GM04503 (cell line): ENCODE data around the gene SHQ1.
"Not testable (repeated sequence)": the region's sequence is repeated elsewhere in the genome, so short reads cannot be mapped to it uniquely, and the experiment has no call there.

ENCODE experiments used
- DNase-seq: peaks from one replicate; pipeline ENCODE4 v3.0.0-alpha.2; 2012; ENCODE audit warnings: low read depth

Gene SHQ1

GRCh38 chr3:72748659-72749058 is 99.6 kb downstream of the SHQ1 start:
- DNase-seq = no peak

DNA sequence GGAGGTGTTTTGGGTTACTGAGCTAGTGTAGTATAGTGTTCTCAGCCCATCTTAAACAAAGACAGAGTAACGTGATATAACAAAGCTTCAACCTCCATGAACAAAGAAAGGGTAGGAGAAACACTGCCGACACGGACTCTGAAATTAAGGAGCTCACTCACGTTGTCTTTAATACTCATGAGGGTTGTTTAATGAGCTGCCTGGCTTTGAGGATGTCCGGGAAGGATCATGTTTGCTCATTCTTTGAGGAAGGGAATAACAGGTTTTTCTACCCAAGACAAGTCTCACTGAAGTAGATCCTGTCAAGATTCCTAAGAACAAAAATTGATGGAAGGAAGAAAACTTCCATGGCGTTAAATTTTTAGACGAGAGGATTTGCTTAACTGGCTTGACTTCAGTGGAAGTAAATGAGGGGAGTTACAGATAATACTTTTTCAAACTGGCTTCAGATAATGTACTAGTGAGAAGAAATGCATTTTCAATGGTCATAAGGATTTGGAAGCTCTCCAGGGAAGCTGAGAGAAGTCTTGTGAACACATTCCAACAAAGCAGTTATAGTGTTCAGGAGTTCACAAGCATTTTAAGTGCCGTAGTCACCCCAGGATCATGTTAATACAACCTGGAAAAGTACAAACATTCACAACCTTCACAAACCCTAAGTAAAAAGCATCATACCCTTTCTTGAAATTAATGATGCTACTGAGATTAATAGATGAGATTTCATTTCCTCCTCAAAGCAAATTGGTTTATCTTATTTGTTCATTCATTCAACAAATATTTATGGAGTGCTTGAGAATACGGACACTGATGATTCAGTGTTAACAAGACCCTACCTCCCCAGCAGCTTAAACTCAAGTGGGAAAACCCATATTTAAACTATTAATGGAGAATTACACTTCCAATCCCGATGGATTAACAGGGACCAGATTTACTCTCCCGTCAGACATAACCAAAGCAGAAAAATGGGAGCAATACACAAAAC is 101.5 kb downstream of the SHQ1 start:
- no peak for DNase-seq

DNA sequence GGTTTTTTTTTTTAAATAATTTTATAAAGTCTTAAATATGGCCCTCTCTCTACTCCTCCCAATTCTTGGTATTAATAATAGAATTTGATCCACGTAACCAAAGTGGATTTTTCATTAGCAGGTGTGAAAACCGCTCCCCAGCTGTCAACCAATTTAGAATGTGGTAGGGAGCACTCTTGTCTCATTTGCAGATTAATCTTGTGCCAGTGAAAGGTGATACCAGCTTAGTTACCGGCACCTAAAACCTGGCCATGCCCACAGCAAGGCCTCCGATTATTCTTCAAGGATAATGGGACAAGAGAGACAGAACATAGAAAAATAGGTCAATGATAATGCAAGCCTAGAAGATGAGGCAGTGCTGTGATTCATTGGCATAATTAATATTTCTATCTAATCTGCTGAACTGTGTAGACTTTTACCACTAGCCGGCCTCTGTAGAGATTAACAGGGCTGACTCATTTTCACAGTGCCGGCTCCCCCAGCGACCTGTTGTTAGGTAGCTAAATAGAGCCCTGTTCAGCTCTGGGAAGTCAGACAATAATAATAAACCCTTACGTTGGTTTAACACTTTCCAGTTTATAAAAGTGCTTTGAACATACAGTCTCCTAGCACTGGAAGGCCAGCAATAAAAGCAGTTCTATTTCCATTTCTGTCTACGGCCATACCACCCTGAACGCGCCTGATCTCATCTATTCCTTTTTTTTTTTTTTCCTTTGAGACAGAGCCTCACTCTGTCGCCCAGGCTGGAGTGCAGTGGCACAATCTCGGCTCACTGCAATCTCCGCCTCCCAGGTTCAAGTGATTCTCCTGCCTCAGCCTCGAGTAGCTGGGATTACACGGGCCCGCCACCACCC is 102.9 kb downstream of the SHQ1 start:
- no peak for DNase-seq

DNA sequence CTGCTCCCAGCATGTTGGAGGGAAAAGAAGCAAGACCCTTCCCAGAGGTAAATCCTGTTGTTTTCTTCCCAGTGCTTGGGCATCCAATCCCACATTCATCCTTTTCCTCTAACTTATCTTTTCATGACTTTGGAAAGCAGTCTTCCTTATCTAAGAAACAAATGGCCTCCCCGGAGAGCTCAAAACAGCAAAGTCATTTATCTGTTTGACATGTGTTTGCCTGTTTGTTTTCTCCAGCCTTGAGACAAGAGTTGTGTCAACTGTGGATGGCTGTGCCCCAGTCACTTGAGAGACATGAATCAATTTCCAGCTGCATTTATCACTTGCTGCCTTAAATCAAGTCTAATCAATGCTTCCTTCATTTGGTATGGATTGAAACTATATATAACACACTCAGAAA is 103.9 kb downstream of the SHQ1 start:
- no peak for DNase-seq

DNA sequence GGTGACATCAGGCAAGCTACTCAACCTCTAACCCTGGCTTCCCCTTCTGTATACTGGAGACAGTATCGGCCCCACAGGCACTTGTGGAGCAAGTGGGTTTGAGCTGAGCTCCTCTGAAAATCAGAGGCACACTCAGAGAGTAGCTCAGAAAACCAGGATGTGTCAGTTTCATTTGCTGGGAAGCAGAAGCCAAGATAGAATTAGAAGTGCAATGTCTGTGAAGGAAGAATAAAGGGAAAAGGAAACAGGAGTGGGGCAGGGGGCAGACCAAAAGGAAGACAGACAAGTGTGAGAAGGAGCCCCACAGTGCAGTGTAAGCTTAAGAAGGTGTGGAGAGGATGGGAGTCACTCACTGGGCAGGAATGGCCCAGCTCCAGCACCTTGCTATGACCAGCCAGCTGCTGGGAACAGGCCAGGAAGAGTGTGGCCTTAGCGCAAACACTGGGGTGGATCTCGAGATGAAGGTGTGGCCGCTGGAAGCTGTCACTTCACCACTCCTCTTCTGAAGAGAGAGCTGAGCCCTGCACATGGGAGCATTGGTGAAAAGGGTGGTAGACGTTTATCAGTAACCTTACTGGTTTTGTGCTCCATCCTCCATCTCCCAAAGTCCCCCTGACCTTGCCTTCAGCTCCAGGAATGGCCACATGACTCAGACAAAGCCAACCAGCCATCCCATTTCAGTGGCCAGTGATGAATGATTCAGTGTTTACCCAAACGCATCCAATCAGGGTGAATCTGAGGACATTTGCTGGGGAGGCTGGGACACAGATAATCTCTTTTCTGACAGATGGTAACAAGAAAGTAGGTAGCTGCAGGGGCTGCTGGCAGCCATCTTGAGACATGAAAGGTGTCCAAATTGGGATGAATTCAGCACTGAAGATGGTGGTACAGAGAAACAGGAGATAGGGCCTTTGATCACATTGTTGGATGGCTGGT is 108.4 kb downstream of the SHQ1 start:
- no peak for DNase-seq

DNA sequence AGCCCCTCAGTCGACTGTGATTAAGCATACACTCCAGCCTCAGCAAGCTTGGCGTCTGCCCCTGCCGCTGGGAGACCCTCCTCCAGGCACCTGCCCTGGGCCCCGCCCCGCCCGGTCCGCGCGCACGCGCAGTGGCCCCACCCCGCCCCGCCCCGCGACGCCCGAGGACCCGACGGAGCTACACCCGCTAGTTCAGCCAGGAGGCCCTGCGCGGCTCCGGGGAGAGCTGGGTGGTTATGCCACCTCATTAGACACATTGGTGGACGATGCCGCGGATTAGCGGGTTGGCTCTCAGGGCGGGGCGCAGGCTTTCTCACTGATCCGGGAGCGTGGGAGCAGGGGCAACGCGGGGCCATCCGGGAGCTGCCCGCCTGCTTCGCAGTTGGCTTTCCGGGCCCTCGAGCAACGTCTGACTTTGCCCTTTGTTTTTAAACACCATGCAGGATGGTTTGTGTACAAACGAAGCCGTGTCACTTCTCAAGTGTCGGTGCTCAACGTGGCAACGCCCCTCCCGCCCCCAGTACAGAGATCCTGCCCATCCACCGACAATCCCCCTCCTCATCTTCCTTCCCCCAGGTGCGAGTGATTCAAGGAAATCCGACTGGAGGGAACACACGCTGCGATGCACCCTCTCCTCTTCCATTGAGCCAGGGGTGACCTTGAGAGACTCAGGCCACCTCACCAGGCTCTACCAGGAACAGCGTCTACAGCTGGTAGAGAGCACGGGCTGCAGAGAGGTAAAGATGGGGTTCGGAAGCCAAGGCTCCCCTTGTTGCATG is 109.3 kb downstream of the SHQ1 start:
- no peak for DNase-seq

DNA sequence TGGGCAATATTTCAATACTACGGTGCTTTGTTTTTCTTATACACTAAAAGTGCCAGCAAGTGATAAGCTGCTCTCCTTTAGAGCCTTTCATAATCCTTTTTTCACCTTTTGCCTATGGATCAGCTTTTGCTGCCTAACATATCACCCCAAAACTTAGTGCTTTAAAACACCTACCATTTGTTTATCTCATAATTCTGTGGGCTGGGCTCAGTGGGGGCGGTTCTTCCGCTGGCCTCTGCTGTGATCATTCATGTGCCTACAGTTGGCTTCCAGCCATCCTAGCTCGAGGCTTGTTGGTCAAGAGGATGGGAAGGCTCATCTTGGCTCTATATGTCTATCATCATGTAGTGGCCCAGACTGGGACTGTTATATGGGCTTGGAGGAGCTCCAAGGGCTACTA is 113.2 kb downstream of the SHQ1 start:
- DNase-seq = not testable (repeated sequence)

DNA sequence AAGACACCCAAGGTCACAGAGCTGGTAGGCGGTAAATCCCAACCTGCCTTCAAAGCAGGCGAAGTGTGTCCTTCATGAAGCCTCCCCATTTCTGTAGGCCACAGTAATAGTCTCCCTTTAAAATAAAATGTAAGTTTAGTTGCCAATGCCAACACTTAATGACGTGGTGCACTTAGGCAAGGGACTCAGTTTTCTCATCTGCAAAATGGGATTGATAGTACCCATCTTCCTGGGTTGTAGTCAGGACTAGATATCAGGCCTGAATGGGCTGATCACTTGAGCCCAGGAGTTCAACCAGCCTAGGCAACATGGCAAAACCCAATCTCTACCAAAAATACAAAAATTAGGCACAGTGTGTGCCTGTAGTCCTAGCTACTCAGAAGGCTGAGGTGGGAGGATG is 114.6 kb downstream of the SHQ1 start:
- DNase-seq = no peak

- DNase-seq = not testable (repeated sequence)
Measured at GRCh38 chr3:72732666-72733345, 115.4 kb downstream of the SHQ1 start.

GRCh38 chr3:72728958-72729467 is 119.2 kb downstream of the SHQ1 start:
- no peak for DNase-seq

DNA sequence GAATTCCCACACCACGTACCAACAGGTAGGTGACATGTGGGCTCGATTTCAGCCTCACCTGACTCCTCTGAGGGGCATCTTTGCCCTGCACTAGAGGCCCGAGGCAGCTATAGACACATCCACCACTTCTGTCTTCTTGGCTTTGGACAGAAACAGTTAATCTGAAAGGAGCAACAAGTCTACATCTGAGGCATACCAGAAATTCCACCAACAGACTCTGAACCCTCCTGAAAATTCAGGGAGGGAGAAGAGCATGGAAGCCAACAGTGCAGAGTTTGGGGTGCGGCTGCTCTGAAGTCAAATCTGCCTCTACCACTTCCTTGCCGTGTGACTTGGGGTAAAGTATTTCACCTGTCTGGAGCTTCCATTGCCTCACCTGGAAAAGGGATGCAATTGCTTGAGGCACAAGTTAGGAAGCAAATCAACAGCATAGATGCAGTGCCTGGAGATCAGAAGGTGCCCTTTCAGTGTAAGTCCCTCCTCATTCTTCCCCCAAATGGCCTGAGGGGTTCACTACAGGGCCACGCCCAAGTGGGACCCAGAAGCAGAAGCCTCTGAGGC is 119.8 kb downstream of the SHQ1 start:
- DNase-seq = no peak

- no peak for DNase-seq
Measured at GRCh38 chr3:72727726-72728125, 120.5 kb downstream of the SHQ1 start.

DNA sequence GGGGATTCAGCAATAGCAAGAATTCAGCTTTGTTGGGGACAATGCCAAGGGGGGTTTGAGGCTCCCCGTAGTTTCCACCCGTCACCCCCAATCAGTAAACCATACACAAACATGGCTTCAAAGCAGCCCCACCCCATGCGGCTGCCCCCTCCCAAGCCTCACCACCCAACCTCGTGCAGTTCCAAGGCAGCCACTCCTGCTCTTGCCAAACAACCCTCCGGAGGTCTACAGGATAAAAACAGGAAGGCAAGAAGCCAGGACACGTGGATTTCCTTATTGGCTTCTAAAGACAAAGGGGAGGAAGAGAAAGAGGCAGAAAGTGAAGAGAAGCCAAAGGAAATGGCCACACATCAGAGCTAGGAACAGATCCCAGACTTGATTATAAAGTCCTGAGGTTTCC is 121.1 kb downstream of the SHQ1 start:
- DNase-seq = no peak

DNA sequence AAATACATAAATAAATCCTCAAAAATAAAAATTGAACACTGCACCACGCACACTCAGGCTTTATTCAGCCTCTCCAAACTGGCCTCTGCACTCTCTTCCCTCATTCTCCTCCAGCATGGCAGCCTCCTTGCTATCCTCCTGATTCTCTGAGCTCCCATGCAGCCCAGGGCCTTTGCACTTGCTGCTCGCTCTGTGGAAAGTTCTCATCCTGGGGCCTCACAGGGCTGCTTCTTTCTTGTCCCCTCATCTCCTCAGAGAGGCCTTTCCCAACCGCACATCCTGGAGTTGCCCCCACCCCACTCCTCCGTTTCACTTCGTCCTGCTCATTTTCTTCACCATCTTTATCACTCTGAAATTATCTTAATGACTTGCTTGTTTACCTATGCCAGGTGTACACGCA is 123.0 kb downstream of the SHQ1 start:
- no peak for DNase-seq

DNA sequence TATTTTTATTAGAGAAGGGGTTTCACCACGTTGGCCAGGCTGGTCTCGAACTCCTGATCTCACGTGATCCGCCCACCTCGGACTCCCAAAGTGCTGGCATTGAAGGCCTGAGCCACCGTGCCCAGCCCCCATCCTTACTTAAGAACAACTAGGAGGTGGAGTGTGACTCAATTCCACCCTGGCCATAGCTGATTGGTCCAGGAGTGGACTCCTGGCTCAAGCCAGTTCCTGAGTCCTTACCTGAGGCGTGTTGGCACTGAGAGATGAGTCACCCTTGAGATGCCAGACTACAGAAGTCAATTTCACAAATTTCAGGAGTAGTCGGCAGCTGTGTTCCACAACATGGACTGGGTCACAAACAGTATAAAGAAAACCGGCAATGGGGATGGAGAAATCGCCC is 124.2 kb downstream of the SHQ1 start:
- DNase-seq = no peak

- peak; percentile 32 for DNase-seq
Measured at GRCh38 chr3:72722930-72723726, 125.1 kb downstream of the SHQ1 start.

GRCh38 chr3:72721683-72722381 is 126.4 kb downstream of the SHQ1 start:
- no peak for DNase-seq

DNA sequence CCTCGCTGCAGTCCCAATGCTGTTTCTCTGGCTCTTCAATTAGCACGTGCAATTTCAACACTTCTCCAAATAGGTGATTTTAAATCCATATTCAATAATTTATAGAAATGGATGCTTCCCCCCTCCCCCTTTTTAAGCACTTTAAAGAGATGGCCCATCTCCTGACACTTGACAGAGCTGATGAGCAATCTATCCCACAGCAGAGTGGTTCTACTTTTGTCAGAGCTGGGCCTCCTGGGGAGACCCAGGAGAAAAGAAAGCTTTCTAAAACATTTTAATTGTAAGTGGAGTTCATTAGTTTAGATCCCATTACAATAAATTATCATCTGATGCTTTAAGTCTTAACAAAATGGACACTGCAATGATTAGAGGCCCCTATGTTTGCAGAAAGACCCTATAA is 127.7 kb downstream of the SHQ1 start:
- DNase-seq = no peak
